Measurements from ENCODE around the gene ATP10A. TPM values are rescaled to one million over a fixed set of nuclear protein-coding genes. Genes with fewer than 3 reads are reported as not detected.
A peak's percentile ranks its signal among the peaks of the same experiment; 100 is the strongest.

ATP10A gene
- total RNA-seq, 1 donor from 2014 or later: 0.22 TPM

DNA sequence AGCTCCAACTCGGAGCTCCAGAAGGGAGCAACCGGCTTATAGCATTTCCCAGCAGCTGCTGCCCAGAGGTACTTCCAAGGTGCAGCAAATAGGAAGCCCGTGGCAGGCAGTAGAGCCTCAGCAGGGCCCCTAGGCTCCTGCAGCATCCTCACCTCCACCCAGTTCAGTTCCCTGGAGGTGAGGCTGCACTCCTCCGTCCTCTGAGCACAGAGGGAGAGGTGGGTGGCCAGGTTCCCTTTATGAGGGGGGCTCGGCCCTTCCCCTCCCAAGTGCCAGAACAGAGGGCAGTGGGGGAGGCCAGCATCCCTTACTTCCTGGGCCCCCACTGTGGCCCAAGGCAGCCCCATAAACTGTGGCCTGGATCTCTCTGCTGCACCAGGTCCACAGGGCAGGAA lies 150.2 kb downstream of the ATP10A start:
- Mint-ChIP-seq H3K27me3 (ENCODE audit: low read depth) (peaks cover 13% of the 10 kb centered on the region), H3K9me3 (no peaks in the 10 kb centered on the region), H3K36me3 (no peaks in the 10 kb centered on the region), H3K27ac (no peak overlapping the region), H3K4me1 (no peaks in the 10 kb centered on the region), H3K4me3 (no peak overlapping the region)
- no peak for DNase-seq (ENCODE audit: low spot score in 2 of 2, unreplicated experiment in 2 of 2)
- TF ChIP-seq, protein P1, sequence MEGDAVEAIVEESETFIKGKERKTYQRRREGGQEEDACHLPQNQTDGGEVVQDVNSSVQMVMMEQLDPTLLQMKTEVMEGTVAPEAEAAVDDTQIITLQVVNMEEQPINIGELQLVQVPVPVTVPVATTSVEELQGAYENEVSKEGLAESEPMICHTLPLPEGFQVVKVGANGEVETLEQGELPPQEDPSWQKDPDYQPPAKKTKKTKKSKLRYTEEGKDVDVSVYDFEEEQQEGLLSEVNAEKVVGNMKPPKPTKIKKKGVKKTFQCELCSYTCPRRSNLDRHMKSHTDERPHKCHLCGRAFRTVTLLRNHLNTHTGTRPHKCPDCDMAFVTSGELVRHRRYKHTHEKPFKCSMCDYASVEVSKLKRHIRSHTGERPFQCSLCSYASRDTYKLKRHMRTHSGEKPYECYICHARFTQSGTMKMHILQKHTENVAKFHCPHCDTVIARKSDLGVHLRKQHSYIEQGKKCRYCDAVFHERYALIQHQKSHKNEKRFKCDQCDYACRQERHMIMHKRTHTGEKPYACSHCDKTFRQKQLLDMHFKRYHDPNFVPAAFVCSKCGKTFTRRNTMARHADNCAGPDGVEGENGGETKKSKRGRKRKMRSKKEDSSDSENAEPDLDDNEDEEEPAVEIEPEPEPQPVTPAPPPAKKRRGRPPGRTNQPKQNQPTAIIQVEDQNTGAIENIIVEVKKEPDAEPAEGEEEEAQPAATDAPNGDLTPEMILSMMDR (IDR thresholded peaks at IDR 0.05; ENCODE audit: unreplicated experiment): no peak

DNA sequence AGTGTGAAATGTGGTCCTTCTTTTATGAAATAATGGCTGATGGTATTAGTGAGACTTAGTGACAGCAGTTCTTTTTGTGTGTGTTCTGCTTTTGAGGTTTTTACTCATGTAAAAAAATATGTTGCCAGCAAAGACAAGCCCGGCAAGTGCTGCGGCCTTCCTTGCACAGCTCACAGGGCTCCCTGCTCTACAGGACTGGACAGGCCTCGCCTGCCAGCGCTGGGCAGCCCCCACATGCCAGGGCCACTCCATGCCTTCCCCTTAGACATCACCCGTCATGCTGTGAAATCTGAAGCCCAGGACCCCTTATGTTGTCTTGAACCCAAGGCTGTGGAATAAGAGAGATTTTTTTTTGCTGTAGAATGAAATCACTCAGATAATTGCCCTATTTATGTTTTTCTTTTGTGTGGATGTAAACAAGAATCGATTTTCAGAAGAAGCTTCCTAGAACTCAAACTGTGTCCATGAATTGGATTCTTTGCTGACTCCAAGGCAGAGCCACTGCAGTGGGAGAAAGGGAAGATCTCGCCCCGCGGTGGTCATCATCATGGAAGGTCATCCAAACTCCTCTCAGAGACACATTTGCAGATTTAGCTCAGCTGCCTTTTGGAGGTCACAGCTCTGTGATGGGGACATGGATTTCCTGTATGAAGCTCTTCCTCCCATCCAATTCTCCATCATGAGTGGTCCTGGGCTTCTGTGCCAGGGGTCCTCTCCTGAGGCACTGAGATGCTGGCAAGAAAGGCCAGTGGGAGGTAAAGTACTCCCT lies 150.8 kb downstream of the ATP10A start:
- Mint-ChIP-seq H3K4me1 (no peaks in the 10 kb centered on the region), H3K27ac (no peak overlapping the region), H3K9me3 (no peaks in the 10 kb centered on the region), H3K36me3 (no peaks in the 10 kb centered on the region), H3K27me3 (ENCODE audit: low read depth) (peaks cover 13% of the 10 kb centered on the region), H3K4me3 (no peak overlapping the region)
- no peak for DNase-seq (ENCODE audit: low spot score in 2 of 2, unreplicated experiment in 2 of 2)
- TF ChIP-seq, protein P1 (IDR thresholded peaks at IDR 0.05; ENCODE audit: unreplicated experiment): no peak

DNA sequence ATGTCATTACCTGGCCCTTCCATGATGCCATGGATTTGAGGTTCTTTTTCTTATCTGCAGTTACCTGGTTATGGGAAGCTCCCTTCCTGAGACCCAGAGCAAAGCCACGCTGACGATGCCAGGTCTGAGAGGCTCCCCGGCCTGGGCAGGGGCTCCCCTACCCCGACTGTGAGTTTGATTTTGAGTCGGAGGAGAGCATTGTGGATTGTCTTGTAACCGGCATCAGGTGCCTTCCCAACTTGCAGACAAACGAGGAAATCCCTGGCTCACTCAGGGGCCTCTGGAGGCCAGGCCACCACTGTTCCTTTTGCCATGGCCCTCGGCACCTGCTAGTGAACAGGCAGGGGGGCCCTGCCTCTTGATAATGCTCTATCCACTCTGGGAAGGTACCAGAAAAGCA lies 151.4 kb downstream of the ATP10A start:
- peaks cover 13% of the 10 kb centered on the region for H3K27me3 Mint-ChIP-seq (ENCODE audit: low read depth)
- H3K27ac Mint-ChIP-seq: no peak overlapping the region
- H3K9me3 Mint-ChIP-seq: no peaks in the 10 kb centered on the region
- H3K4me3 Mint-ChIP-seq: no peak overlapping the region
- DNase-seq (ENCODE audit: low spot score in 2 of 2, unreplicated experiment in 2 of 2): no peak
- TF ChIP-seq, protein P1 (IDR thresholded peaks at IDR 0.05; ENCODE audit: unreplicated experiment): no peak
- no peaks in the 10 kb centered on the region for H3K36me3 Mint-ChIP-seq
- H3K4me1 Mint-ChIP-seq: no peaks in the 10 kb centered on the region

DNA sequence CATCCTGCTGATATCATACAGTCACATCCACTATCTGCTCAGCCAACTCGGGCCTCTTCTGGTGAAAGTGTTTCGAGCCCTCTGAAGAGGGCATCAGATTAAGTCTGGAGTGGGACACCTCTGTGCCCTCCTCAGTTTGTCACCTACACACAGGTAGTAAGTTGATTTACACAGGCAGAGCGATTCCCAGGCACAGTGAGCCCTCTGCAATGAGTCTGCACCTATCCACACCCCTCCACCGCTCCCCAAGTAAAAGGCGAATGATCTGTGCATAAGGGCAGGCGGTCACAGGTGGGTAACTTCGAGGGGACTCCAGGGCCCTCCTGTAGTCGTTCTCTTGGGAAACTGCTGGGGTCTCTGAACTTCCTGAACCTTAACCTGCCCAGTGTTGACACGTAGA lies 152.0 kb downstream of the ATP10A start:
- no peak overlapping the region for H3K27ac Mint-ChIP-seq
- no peak overlapping the region for H3K4me3 Mint-ChIP-seq
- H3K36me3 Mint-ChIP-seq: no peaks in the 10 kb centered on the region
- no peaks in the 10 kb centered on the region for H3K9me3 Mint-ChIP-seq
- H3K4me1 Mint-ChIP-seq: no peaks in the 10 kb centered on the region
- TF ChIP-seq, protein P1 (IDR thresholded peaks at IDR 0.05; ENCODE audit: unreplicated experiment): no peak
- DNase-seq (ENCODE audit: low spot score in 2 of 2, unreplicated experiment in 2 of 2): no peak
- peaks cover 13% of the 10 kb centered on the region for H3K27me3 Mint-ChIP-seq (ENCODE audit: low read depth)

DNA sequence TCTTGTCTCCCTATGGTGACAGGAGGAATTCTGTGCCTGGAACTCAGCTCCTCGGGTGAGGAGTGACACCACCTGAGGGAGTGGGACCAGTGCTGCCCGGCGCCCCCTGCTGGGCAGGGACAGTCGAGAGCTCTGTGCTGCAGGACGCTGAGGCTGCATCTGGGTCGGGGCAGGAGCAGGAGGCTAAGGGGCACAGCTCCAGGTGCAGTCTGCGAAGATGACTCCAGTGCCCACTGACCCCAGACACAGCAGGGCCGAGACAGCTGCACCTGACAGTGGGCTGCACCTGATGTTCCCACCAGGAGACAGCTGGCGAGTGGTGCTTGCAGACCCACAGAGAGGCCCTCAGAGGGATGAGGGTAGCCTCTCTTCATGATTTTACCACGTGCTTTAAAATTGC lies 152.9 kb downstream of the ATP10A start:
- TF ChIP-seq, protein P1 (IDR thresholded peaks at IDR 0.05; ENCODE audit: unreplicated experiment): peak; percentile 81
- DNase-seq (ENCODE audit: low spot score in 2 of 2, unreplicated experiment in 2 of 2): peak in 1 of 2 experiments; percentile 67
- no peaks in the 10 kb centered on the region for H3K4me1 Mint-ChIP-seq
- no peaks in the 10 kb centered on the region for H3K9me3 Mint-ChIP-seq
- H3K4me3 Mint-ChIP-seq: no peak overlapping the region
- no peak overlapping the region for H3K27ac Mint-ChIP-seq
- H3K36me3 Mint-ChIP-seq: no peaks in the 10 kb centered on the region
- peaks cover 13% of the 10 kb centered on the region for H3K27me3 Mint-ChIP-seq (ENCODE audit: low read depth)

Measured in mesothelial cell of epicardium (in vitro differentiated cells).